Inflammatory macrophage treated with lipopolysaccharide for 4 hours (primary cell): ENCODE measurements around the gene CSNK1D.

Experiments
- DNase-seq: peaks from one replicate; pipeline ENCODE4 v3.0.0-alpha.2; 2020

Gene CSNK1D

GRCh38 chr17:82273327-82274133 lies at the start of gene CSNK1D:
Gene CSNK1D (minus strand): TSS chr17:82273700. CDS start chr17:82273381, 319 bp downstream.
- peak; percentile 87 for DNase-seq

GRCh38 chr17:82322526-82323453 lies 49.3 kb upstream of the CSNK1D start:
- DNase-seq = no peak

GRCh38 chr17:82321947-82322466 lies 48.5 kb upstream of the CSNK1D start:
- no peak for DNase-seq

GRCh38 chr17:82320956-82321927 lies 47.7 kb upstream of the CSNK1D start:
- DNase-seq = peak; percentile 38

GRCh38 chr17:82320140-82320840 lies 46.8 kb upstream of the CSNK1D start:
- no peak for DNase-seq

- no peak for DNase-seq
These were observed 46.1 kb upstream of the CSNK1D start for GRCh38 chr17:82319619-82320062.

- DNase-seq = no peak
These were observed 45.5 kb upstream of the CSNK1D start for GRCh38 chr17:82318772-82319606.

GRCh38 chr17:82318169-82318498 lies 44.6 kb upstream of the CSNK1D start:
- DNase-seq = no peak

- no peak for DNase-seq
These were observed 44.1 kb upstream of the CSNK1D start, which contains the start of gene CD7 for GRCh38 chr17:82317394-82318168. Gene CD7 (minus strand): TSS chr17:82317608. CDS start chr17:82317495, 113 bp downstream.

GRCh38 chr17:82316651-82317393 lies 43.3 kb upstream of the CSNK1D start:
- no peak for DNase-seq

- DNase-seq = no peak
These were observed 42.3 kb upstream of the CSNK1D start for GRCh38 chr17:82315703-82316358.

GRCh38 chr17:82314727-82315605 lies 41.5 kb upstream of the CSNK1D start:
- peak; percentile 22 for DNase-seq

GRCh38 chr17:82314012-82314726 lies 40.7 kb upstream of the CSNK1D start:
- no peak for DNase-seq

GRCh38 chr17:82313195-82314011 lies 39.9 kb upstream of the CSNK1D start:
- DNase-seq = no peak

GRCh38 chr17:82311971-82312370 lies 38.5 kb upstream of the CSNK1D start:
- no peak for DNase-seq

- DNase-seq = no peak
These were observed 37.4 kb upstream of the CSNK1D start for GRCh38 chr17:82310877-82311276.
